ENCODE results near the gene NUP93. TPM values are rescaled to one million over a fixed set of nuclear protein-coding genes. Genes with fewer than 3 reads are reported as not detected.

The NUP93 gene
- total and polyA plus RNA-seq, 2 experiments from 2014 or later, result 139 to 187 TPM

- Mint-ChIP-seq H3K4me1 (peaks cover 7% of the 10 kb centered on the region; the same call in 2 of the 3 replicates), H3K36me3 (ENCODE audit: low read depth) (peaks cover 16% of the 10 kb centered on the region), H3K4me3 (no peak overlapping the region), H3K27me3 (ENCODE audit: insufficient read depth, low read depth, poor library complexity) (peaks cover 14% of the 10 kb centered on the region), H3K9me3 (peaks cover 11% of the 10 kb centered on the region; the same call in 2 of the 3 replicates), H3K27ac (no peak overlapping the region)
- no peak for TF ChIP-seq NANOG (IDR thresholded peaks at IDR 0.05; ENCODE audit: borderline replicate concordance)
- no peak for TF ChIP-seq ZNF462 (CRISPR knock-in tag; IDR thresholded peaks at IDR 0.05)
- no peak for TF ChIP-seq ZNF331 (CRISPR knock-in tag; IDR thresholded peaks at IDR 0.05; ENCODE audit: low read depth)
- no peak for TF ChIP-seq CTCF (conservative IDR thresholded peaks at IDR 0.05; ENCODE audit: low read depth in 2 of 2)
- no peak for TF ChIP-seq POLR2AphosphoS5 (IDR thresholded peaks at IDR 0.05; ENCODE audit: low read depth)
- no peak for TF ChIP-seq JUNB (IDR thresholded peaks at IDR 0.05; ENCODE audit: unreplicated experiment)
- TF ChIP-seq REST (IDR thresholded peaks at IDR 0.05; ENCODE audit: unreplicated experiment), result no peak
- TF ChIP-seq ETS1 (IDR thresholded peaks at IDR 0.05), result no peak
- no peak for TF ChIP-seq ZNF114 (CRISPR knock-in tag; IDR thresholded peaks at IDR 0.05)
- no peak for TF ChIP-seq CREB1 (CRISPR knock-in tag; IDR thresholded peaks at IDR 0.05; ENCODE audit: low read depth)
- TF ChIP-seq EZH2phosphoT487 (IDR thresholded peaks at IDR 0.05; ENCODE audit: unreplicated experiment), result no peak
- no peak for TF ChIP-seq EZH2 (IDR thresholded peaks at IDR 0.05; ENCODE audit: low read depth, unreplicated experiment)
- TF ChIP-seq STAT1 (IDR thresholded peaks at IDR 0.05; ENCODE audit: unreplicated experiment), result no peak
- Histone ChIP-seq H3K27ac (ENCODE audit: low read depth) (no peak overlapping the region), H3K36me3 (ENCODE audit: insufficient read depth) (no peaks in the 10 kb centered on the region), H3K27me3 (ENCODE audit: insufficient read depth) (no peaks in the 10 kb centered on the region), H2AFZ (no peak overlapping the region), H4K20me1 (replicated peaks; ENCODE audit: insufficient read depth) (no peaks in the 10 kb centered on the region), H3K4me1 (ENCODE audit: insufficient read depth) (peaks cover 4% of the 10 kb centered on the region; the same call in 1 of the 2 replicates), H3K9me2 (ENCODE audit: insufficient read depth) (no peaks in the 10 kb centered on the region), H3K4me2 (no peak overlapping the region), H3K4me3 (no peak overlapping the region), H3F3A (replicated peaks; ENCODE audit: low read depth) (no peaks in the 10 kb centered on the region), H3K79me2 (replicated peaks; ENCODE audit: insufficient read depth) (no peaks in the 10 kb centered on the region)
- no peak for DNase-seq (ENCODE audit: low spot score)
- ATAC-seq, result no peak
These were observed 39.4 kb upstream of the NUP93 start for GRCh38 chr16:56690420-56691122.

Data from GM23338 (cell line).